HG03159 (cell line): ENCODE measurements around the gene RBFOX2.
"Not testable (repeated sequence)": the region's sequence is repeated elsewhere in the genome, so short reads cannot be mapped to it uniquely, and the experiment has no call there.

ENCODE experiments used
- ATAC-seq: cut with Tn5 transposase; IDR thresholded peaks from one replicate; pipeline ENCODE4 v1.9.1; 2021; ENCODE audit warnings: mild to moderate bottlenecking, moderate library complexity; ENCODE audit not compliant: unreplicated experiment

RBFOX2 gene

DNA sequence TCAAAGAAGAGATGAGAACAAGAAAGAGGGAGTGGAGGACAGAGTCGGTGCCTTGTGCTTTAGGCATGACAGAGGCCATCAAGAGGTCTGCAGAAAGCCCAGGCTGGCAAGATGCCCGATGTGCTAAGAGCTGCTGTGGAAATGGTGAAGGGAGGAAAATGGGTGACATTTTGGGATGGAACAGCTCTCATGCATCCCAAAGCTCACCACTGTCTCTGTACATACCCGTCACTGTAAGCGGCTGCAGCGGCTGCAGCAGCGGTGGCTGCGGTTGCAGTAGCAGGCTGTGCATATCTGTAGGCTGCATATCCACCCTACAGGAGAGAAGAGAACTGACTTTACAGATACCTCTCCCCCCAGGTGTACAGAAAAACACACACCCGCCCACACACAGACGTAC is 282.4 kb downstream of the RBFOX2 start:
- ATAC-seq: no peak

DNA sequence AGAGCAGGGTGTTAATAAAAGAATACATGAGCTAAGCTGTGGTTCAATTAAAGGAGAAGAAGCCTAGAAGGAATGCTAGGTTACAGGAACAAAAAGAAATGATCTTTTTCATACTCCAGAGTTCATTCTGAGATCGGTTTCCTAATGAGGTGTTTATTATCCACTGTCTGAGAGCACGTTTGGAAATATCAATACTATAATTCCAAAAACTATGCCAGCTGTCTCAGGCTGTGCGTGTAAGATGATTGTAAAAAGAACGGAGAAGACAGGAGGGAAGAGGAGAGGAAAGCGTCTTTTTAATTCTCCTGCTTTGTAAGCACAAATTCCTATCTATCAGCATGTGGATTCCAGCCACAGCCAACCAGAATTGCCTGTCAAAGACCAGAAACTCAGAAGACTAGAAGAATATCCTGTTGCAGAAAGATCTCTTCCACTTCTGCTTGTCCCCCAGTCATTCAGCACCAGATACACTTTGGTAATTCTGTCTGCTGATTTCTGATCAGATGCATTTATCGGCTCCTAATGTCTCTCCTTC is 285.2 kb downstream of the RBFOX2 start:
- ATAC-seq: no peak

DNA sequence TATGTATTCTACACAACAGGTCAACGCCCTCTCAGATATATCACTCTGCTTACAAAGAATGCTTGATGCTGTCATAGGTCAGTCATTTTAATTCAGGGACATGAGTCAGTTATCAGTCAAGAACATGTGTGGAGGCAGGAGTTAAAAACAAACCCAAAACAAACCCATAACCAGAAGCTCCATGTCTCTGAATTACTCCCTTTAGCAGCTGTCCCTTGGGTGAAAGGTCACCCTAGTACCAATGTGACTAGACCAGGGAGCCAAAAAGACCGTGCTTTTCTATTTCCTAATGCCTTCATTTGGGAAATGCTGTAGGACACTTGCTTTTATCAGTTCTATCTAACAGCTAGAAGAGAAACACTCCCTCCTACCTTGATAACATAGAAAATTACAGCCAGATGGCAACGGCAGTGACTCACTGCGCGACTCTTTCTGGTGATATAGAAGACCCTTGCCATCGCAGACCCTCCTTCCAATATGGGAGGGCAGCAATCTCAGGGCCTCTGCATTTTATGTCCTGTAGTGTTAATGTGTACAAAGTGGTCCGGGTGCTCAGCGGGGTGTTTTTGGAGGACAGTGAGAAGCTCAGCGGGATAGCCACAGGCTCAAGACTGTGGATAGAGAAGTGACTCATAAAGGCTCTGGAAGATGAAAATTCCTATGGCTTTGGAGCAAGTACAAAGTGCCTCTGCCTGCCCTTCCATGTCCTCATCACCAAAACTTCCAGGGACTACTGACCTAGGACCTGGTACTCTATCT is 286.1 kb downstream of the RBFOX2 start:
- no peak for ATAC-seq

DNA sequence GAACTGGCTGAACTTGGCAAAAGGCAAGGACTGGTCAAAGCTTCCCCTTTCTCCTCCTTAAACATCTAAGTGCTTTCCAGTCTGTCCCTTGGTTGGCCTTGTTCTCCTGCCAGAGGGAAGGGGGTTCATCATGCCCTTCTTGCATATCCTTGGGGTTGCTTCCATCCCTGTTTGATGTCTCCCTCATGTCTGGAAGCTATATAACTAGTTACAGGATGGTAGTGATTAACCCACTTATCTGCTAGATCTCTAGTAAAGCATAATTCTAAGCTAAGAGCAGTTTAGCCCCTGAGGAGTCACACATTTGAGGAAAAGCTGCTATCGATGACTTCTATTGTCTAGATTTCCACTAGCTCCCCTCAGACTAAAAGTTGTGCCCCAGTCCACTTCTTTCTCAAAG is 288.0 kb downstream of the RBFOX2 start:
- ATAC-seq: no peak

DNA sequence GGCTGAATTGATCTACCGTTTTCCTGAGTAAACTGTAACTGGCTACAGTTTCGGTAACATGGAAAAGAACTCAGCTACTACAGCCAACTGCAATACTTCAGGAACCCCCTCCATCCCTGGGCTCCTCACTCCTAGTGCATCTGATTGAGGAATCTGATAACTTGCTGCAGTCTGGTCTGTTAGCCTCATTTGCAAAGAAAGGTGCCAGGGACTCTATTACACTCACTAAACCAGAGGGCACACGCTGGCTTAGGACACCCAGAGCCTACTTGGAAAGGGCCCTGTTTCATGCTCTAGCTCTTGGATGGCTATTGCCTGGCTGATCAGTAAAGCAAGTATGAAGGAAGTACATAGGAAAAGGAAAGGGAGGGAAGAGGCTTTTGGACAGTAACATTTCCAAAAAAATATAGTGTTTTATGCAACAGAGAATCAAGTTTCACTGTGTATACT is 288.7 kb downstream of the RBFOX2 start:
- ATAC-seq: no peak

DNA sequence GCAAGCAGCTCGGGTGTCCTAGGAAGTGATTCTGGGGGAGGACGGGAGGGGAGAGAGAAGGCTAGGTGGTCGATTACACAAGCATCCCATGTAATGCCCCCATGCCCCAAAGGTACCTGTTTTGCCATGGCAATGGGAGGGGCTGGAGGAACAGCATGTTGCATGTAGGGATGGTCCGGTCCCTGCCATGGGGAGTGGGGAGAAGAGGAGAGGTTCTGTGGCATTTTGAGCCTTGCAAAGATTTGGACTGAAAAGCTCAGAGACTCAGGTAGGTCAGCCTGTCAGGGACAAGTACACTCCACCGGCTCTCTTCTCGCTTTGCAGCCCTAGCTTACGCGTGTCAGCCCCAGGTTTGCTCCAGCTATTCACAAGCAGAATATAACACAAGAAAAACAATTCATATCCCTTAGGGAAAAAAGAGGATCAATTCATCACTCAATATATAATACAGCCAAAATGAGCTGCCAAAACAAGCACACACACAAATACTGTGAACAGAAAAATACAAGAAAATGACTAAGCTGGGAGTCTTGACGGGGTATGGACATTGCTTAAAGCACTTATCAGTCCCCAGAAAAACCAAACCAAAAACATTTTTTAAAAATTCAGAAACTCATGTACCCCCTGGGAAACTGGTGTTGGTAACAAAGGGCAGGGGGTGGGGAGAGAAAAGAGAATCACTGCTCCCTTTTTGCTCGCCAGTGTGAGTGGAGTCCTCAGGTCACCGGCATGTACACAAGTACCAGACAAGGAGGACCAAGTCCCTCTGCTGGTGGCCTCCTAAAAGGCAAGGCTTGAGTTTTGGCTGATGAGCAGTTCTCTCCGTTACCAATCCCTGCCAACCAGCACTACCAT is 289.3 kb downstream of the RBFOX2 start:
- ATAC-seq: no peak

DNA sequence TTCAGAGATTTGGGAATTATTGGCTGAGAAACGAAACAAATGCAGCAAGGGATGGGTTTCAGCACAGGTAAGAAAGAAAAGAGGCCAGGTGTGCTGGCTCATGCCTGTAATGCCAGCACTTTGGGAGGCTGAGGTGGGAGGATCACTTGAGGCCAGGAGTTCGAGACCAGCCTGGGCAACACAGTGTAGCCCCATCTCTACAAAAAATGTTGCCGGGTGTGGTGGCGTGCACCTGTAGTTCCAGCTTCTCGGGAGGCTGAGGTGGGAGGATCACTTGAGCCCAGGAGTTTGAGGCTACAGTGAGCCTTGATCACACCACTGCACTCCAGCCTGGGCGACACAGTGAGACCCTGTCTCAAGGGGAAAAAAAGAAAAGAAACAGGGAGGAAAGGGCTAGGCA is 290.7 kb downstream of the RBFOX2 start:
- not testable (repeated sequence) for ATAC-seq

DNA sequence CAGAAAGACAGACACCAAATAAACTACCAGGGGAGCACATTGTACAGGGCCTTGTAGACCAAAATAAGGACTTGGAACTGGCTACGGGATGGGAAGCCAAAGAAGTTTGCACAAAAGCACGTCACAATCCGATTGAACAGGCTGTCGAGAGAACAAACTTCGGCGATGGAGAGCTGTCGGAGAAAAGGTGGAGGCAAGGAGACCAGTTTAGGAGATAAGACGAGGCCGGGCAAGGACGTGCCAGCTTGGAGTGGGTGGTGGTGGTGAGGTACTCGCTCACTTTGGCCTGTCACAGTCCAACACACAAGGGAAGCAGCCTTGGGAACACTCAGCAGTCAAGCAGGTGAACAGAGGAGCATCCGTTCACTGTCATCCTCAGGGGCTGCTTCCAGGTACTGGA is 291.9 kb downstream of the RBFOX2 start:
- no peak for ATAC-seq

DNA sequence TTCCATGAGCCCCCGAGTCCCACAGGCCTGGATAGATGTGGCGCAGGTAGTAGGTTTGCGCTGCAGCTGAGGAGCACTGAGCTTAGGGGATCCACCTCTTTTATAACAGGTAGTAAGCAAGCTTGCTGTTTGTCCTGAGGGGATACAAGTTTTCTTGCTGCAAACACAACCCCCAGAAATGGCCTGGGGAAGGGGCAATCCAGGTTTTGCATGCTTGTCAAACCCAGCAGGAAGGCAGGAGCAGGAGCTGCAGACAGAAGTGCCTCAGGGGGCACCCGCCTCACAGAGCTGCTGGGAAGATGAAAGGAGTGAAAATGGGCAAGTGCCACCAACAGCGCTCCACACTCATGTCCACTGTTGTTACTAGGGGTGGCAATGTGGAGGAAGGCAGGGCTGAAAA is 292.5 kb downstream of the RBFOX2 start:
- ATAC-seq: no peak

DNA sequence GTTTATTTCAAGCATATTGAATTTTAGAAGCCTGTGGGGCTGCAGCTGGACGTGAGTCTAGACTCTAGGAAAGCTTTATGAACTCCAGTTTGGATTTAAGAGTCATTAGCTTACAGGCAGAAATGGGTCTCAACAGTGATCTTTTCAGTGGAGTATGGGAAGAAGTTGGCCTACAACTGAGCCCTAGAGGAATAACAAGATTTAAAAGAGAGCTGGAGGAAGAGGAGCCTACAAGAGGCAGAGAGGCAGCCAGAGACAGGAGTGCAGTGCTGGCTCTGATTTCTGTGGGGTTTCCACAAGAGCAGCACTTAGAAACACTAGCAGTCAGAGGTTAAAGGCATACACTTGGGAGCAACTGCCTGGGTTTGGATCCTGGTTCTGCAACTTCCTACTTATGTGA is 293.1 kb downstream of the RBFOX2 start:
- no peak for ATAC-seq

DNA sequence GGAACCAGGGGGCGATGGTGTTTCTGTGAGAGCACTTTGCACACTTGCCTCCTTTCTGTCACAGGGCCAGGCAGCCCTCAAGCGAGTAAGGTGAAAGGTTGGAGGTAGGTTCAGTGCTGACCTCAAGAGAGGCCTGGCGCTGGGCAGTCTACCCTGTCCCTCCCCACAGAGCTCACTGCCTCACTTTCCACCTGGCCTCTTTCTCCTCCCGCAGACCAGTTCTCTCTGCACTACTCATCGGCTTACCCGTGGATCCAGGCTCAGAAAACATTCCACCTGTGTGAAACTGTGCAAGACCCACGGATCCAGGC is 294.2 kb downstream of the RBFOX2 start:
- no peak for ATAC-seq

DNA sequence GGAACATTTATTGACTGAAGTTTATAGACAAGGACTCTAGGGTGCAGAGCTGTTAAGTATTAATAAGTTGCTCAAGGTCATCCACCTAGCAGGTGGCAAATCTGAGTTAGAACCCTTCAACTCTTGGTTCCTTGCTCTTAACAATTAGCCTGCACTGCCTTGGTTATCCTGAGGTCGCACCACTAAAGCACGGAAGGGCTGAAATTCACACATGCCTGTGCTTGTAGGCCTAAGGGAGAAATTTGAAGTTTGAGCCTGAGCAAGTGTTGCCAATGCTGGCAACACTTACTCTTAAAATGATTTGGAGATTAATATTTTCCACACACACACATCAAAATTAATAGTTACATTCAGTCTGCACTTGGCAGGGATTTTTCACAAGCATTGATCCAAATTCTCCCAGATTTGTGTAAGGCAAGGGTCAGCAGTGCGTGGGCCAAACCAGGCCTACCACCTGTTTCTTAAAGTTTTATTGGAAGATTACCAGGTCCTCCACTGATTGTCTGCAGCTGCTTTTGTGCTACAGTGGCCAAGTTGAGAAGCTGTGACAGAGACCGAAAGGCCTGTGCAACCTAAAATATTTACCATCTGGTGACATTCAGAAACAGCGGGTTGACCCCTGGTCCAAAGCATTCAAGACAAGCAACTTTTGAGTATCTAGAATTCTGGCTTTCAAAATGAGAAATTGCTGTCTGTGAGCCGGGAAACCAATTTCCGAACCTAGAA is 294.7 kb downstream of the RBFOX2 start:
- no peak for ATAC-seq

DNA sequence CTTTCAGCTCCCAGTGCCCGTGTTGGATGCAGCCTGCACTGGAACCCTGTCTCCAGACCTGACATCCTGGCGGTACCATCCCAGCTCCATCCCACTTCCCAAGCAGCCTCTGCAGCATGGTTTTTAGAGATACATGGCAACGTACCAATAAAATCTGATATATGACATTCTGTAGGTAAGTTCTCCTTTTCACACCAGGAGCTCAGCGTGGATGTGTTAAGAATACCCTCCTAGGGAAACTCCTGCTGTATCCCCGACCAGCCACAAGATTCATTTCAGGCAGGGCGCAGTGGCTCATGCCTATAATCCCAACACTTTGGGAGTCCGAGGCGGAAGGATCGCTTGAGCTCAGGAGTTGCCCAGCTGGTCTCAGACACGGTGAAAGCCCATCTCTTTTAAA is 295.6 kb downstream of the RBFOX2 start:
- ATAC-seq: no peak

DNA sequence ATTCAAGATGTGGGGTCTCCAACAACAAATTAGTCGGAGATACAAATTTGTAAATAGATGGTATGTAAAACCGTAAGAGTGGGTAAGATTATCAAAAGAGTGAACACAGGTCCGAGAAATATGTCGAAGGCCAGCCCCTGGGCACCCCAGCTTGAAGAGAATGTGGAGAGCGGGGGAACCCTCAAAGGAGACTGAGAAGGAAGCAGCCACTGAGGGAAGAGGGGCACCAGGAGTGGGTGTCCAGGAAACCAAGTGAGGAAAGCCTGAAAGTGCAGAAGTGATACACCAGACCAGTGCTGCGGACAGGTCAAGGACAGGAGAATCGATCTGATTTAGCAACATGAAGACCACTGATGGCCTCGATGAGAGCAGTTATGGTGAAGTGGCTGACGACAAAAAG is 296.5 kb downstream of the RBFOX2 start:
- no peak for ATAC-seq

DNA sequence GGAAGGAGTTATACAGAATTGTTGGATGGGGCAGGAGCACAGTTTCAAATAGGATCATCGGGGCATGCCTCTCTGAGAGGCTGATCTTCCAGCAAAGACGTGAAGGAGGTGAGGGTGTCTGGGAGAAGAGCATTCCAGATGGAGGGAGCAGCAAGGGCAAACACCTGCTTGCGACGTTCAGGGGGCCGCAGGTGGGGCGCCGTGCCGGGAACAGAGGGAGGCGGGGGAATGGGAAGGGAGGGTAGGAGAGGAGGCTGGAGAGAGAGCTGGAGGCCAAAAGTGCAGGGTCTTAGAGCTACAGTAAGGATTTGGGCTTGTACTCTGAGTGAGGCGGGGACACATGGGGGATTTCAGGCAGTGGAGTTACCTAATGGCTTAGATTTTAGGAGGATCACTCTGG is 297.3 kb downstream of the RBFOX2 start:
- no peak for ATAC-seq

DNA sequence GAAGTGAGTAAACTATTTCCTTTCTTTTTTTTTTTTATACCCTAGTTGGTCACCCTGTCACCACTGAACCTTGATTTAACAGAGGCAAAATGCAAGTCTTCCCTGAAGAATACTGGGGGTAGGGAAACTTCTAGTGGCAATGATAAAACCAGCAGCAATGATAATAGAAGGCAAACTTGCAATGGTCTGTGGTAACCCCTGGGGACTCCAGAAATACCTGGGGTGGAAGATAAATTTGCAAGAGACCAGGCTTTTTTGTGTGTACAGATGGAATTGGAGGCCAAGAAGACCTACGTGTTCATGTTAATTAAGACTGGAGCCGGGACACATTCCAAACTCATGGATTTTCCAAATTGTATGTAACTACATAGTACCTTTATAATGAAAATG is 299.3 kb downstream of the RBFOX2 start:
- ATAC-seq: no peak

DNA sequence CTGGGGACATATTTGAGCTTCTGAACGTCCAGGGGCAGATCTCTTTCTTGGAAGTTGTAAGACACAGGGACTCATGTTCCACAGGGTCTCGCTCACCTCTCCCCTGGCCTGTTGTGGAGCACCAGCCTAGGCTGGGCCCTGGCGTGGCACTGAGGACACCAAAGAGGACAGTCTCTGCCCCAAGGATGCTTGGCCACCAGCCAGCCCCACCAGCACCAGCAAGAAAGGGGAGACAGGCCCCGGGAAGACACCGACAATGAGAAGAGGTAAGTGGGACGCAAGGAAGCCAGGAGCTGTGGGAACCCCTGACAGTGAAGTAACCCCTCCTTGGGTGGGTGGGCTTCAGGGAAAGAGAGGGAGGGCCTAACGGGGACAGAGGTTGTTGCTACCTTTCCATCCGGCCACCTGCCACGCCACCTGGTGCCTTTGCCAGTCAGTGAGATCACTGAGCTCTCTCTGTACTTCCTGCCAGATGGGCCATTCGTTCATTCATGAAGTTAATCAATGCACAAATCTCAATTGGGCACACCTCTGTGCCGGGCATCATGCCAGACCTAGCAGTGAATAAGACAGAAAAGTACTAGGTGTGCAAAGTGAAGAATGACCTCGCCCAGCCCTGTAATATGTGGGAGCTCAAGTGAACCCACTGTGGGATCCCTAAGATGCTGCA is 299.9 kb downstream of the RBFOX2 start:
- ATAC-seq: no peak

DNA sequence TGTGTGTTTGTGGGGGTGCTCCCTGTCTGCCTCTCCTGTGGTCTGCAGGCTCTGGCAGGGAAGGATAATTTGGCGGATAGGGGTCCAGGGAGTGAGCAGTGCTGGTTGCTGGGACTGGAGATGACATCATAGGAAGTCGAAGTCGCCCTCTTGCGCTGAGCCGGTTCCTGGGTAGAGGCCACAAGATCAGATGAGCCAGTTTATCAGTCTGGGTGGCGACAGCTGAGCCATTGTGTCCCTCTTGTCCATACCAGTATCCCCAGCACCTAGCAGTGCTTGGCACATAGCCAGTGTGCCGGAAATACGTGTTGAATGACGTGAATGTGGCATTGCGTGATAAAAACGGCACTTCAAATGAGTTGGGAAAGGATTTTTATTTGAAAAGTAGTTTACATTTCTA is 301.2 kb downstream of the RBFOX2 start:
- no peak for ATAC-seq

DNA sequence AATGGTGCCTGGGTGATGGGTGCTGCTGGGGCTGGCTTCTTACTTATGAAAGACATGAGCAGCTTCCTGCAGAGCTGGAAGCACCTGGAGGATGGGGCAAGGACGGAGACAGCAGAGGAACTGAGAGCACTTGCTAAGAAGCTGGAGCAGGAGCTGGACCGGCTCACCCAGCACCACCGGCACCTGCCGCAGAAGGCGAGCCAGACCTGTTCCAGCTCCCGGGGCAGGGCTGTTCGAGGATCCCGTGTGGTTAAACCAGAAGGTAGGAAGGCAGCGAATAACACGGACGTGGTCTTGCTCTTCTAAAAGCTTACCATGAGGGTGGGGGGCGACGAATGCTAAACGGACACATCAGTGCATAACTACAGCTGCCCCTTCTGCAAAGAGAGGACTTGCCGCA is 301.7 kb downstream of the RBFOX2 start:
- no peak for ATAC-seq

DNA sequence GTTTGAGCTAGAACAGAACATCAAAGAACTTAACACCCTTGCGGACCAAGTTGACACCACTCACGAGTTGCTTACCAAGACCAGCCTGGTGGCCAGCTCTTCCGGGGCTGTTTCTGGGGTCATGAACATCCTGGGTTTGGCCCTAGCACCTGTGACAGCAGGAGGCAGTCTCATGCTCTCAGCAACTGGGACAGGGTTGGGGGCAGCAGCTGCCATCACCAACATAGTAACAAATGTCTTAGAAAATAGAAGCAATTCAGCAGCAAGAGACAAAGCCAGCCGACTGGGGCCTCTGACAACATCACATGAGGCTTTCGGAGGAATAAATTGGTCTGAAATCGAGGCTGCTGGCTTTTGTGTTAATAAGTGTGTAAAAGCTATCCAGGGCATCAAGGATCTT is 302.2 kb downstream of the RBFOX2 start:
- ATAC-seq: no peak

DNA sequence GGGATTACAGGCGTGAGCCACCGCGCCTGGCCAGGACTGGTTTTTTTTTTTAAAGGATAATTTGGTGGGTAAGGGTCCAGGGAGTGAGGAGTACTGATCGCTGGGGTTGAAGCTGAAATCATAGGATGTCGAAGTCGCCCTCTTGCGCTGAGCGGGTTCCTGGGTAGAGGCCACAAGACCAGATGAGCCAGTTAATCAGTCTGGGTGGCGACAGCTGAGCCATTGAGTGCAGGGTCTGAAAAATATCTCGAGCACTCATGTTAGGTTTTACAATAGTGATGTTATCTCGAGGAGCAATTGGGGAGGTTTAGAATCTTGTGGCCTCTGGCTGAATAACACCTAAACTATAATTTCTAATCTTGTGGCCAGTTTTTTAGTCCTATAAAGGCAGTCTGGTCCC is 303.1 kb downstream of the RBFOX2 start:
- no peak for ATAC-seq
